HepG2 (cell line): ENCODE data around the gene ICE2. TPM values are rescaled to one million over a fixed set of nuclear protein-coding genes. Genes with fewer than 3 reads are reported as not detected.
A peak's percentile ranks its signal among the peaks of the same experiment; 100 is the strongest.
"Not testable (repeated sequence)": the region's sequence is repeated elsewhere in the genome, so short reads cannot be mapped to it uniquely, and the experiment has no call there.

Experiments used
- ATAC-seq: fragments of 200-7000 bp; cut with Tn5 transposase; 3 replicates; pipeline ENCODE4 v1.9.1; 2020; ENCODE audit warnings: mild to moderate bottlenecking, moderate library complexity
- BruUV-seq: library from RNA; stranded (reverse); fragments of 400-500 nt; replicated peaks from 2 replicates; lab custom pipeline; 2021; lab: Mats Ljungman, UMichigan
- CTCF ChIA-PET: fragments of 300-600 bp; formaldehyde crosslinking; extraction: SDS; loops from one replicate; lab custom pipeline; 2021; ENCODE audit warnings: low total read pairs, inconsistent platforms, low intra/inter-chr PET ratio; lab: Yijun Ruan, JAX
- POLR2A ChIA-PET: fragments of 350-600 bp; sonication (Branson Sonifier 250); formaldehyde crosslinking; loops from one replicate; lab custom pipeline; 2020; ENCODE audit warnings: antibody characterized with exemption, inconsistent platforms; lab: Yijun Ruan, JAX
- DNase-seq: peaks from one replicate; pipeline ENCODE4 v3.0.0-alpha.2; 2015; ENCODE audit warnings: low spot score
- FAIRE-seq: peaks from 3 replicates; lab custom pipeline; 2011; peaks lifted over from hg19 to GRCh38; lab: Jason Lieb, UNC
- H2AFZ ChIP-seq: one replicate; pipeline ENCODE4 v1.6.1; 2011; ENCODE audit warnings: low read length, inconsistent platforms
- H3K27ac ChIP-seq: fragments of 300-600 bp; 3 replicates; pipeline ENCODE4 v1.8.0; 2011; ENCODE audit warnings: mixed run types, mild to moderate bottlenecking, mixed read lengths, low read length, inconsistent platforms; ENCODE audit not compliant: insufficient read depth; ENCODE audit errors: extremely low read length
- H3K27me3 ChIP-seq, 2 experiments: fragments of 200-600 bp in 1 of 2; 2 replicates in 1 of 2; 3 replicates in 1 of 2; pipeline versions ENCODE4 v1.6.0 to v1.8.0; 2011; ENCODE audit warnings: low read length in 2 of 2, mild to moderate bottlenecking in 2 of 2, moderate library complexity in 2 of 2, inconsistent platforms in 1 of 2; ENCODE audit not compliant: insufficient read depth in 2 of 2, control insufficient read depth in 1 of 2
- H3K36me3 ChIP-seq, 2 experiments: fragments of 200-600 bp in 1 of 2; replicated peaks in 1 of 2; 2 replicates in 1 of 2; 3 replicates in 1 of 2; pipeline versions ENCODE4 v1.5.1 to v1.8.0; 2011; ENCODE audit warnings: low read length in 2 of 2, inconsistent platforms in 1 of 2; ENCODE audit not compliant: insufficient read depth in 2 of 2, control insufficient read depth in 1 of 2
- H3K4me1 ChIP-seq: 2 replicates; pipeline ENCODE4 v1.5.1; 2012; ENCODE audit warnings: low read length, inconsistent platforms; ENCODE audit not compliant: insufficient read depth
- H3K4me2 ChIP-seq: 2 replicates; pipeline ENCODE4 v1.6.0; 2011; ENCODE audit warnings: low read depth, low read length, inconsistent platforms
- H3K4me3 ChIP-seq, 3 experiments: fragments of 200-600 bp in 1 of 3; sonication (generic), shearing (Covaris generic) in 1 of 3; replicated peaks in 1 of 3; 2 replicates each; pipeline ENCODE4 v1.5.1; 2011 to 2016; ENCODE audit warnings: low read length in 3 of 3, inconsistent platforms in 2 of 3, low read depth in 2 of 3, mild to moderate bottlenecking in 2 of 3, control low read depth in 1 of 3, mixed read lengths in 1 of 3; ENCODE audit not compliant: insufficient read depth in 1 of 3
- H3K79me2 ChIP-seq: one replicate; pipeline ENCODE4 v1.6.1; 2011; ENCODE audit warnings: low read length, inconsistent platforms; ENCODE audit not compliant: insufficient read depth
- H3K9ac ChIP-seq: 2 replicates; pipeline ENCODE4 v1.6.0; 2011; ENCODE audit warnings: mild to moderate bottlenecking, low read depth, low read length, inconsistent platforms; ENCODE audit not compliant: insufficient read depth
- H3K9me3 ChIP-seq: 2 replicates; pipeline ENCODE4 v1.5.1; 2012; ENCODE audit warnings: mild to moderate bottlenecking, low read length
- H4K20me1 ChIP-seq: 2 replicates; pipeline ENCODE4 v1.6.0; 2011; ENCODE audit warnings: inconsistent platforms, mild to moderate bottlenecking, low read length, moderate library complexity; ENCODE audit not compliant: insufficient read depth
- KDM4B ChIP-seq: sonication (generic); formaldehyde crosslinking; IDR thresholded peaks from 2 replicates; pipeline ENCODE4 v1.4.0; 2020; ENCODE audit warnings: missing genetic modification reagents
- MAFF ChIP-seq: IDR thresholded peaks from 2 replicates; pipeline ENCODE4 v1.6.1; 2011; ENCODE audit warnings: low read depth, low read length, improper control_type of control experiment
- MAFG ChIP-seq: sonication (generic); formaldehyde crosslinking; IDR thresholded peaks from 2 replicates; pipeline ENCODE4 v1.5.1; 2020; ENCODE audit warnings: mild to moderate bottlenecking, missing genetic modification reagents
- MAFK ChIP-seq, 2 experiments: IDR thresholded peaks in 1 of 2; conservative IDR thresholded peaks in 1 of 2; 2 replicates each; pipeline ENCODE4 v1.6.1; 2011; ENCODE audit warnings: improper control_type of control experiment in 2 of 2, low read length in 2 of 2
- ZNF331 ChIP-seq: sonication (generic); formaldehyde crosslinking; IDR thresholded peaks from 2 replicates; pipeline ENCODE4 v1.4.0; 2020; ENCODE audit warnings: missing genetic modification reagents
- ZNF34 ChIP-seq: sonication (generic); formaldehyde crosslinking; IDR thresholded peaks from 2 replicates; pipeline ENCODE4 v1.4.0; 2020; ENCODE audit warnings: mild to moderate bottlenecking, missing genetic modification reagents, borderline replicate concordance
- ZNF557 ChIP-seq: sonication (generic); formaldehyde crosslinking; IDR thresholded peaks from 2 replicates; pipeline ENCODE4 v1.4.0; 2020; ENCODE audit warnings: missing genetic modification reagents
- ZNF775 ChIP-seq: sonication (generic); formaldehyde crosslinking; IDR thresholded peaks from 2 replicates; pipeline ENCODE4 v1.4.0; 2020; ENCODE audit warnings: missing genetic modification reagents, mild to moderate bottlenecking, moderate library complexity, borderline replicate concordance
- WGBS: methylation state at CpG from one replicate; pipeline ENCODE4 v1.1.6; 2017; ENCODE audit warnings: low lambda C conversion rate; 5-methylcytosine and 5-hydroxymethylcytosine counted together
- in situ Hi-C: cut with HindIII; loops from 2 replicates; pipeline ENCODE4 v1.10.0; 2017; ENCODE audit warnings: low pct_unique_long_range_greater_than_20kb; ENCODE audit not compliant: extremely low pct_ligation_motif_present
- intact Hi-C: fragments of 100-400 bp; cut with micrococcal nuclease; formaldehyde crosslinking; loops from one replicate; pipeline ENCODE4 v1.10.0; 2022; ENCODE audit not compliant: unreplicated experiment
- polyA plus RNA-seq, 8 experiments: library from polyadenylated mRNA; depleted of rRNA in 3 of 8; stranded (reverse) in 7 of 8; unstranded in 1 of 8; fragments of >200 nt; fragmentation: Illumina TruSeq in 4 of 8; extraction: Trizol in 4 of 8; gene quantifications; 2 replicates each; pipeline versions ENCODE4 v1.2.1 to v1.2.3, GENCODE V29; 2011 to 2016; ENCODE audit warnings: low read depth in 4 of 8, missing spikeins in 1 of 8, mixed read lengths in 1 of 8; ENCODE audit not compliant: insufficient read depth in 1 of 8
- total RNA-seq, 5 experiments: library from RNA; depleted of rRNA; stranded (reverse); fragments of >200 nt; fragmentation: Illumina TruSeq; extraction: Trizol; gene quantifications; 2 replicates each; pipeline ENCODE4 v1.2.3, GENCODE V29; 2016; ENCODE audit warnings: low read depth in 1 of 5
- TF ChIP-seq, protein P1 (sequence below): sonication (generic); formaldehyde crosslinking; IDR thresholded peaks from 2 replicates; pipeline ENCODE4 v1.4.0; 2020; ENCODE audit warnings: low read depth, mild to moderate bottlenecking, missing genetic modification reagents
- TF ChIP-seq, protein P2 (sequence below): IDR thresholded peaks from 2 replicates; pipeline ENCODE4 v1.6.1; 2016; ENCODE audit warnings: missing genetic modification reagents, missing compliant biosample characterization

The ICE2 gene
- total and polyA plus RNA-seq, 2 of the 13 experiments (the other 11 are each of a cell fraction or from before 2014, with no cell fraction given), result 24.8 to 26.4 TPM

GRCh38 chr15:60405399-60405798, 73.5 kb downstream of the ICE2 start:
- Histone ChIP-seq H3K79me2 (peaks cover 15% of the 10 kb centered on the region), H3K36me3 (no peaks in the 10 kb centered on the region), H3K27me3 (no peaks in the 10 kb centered on the region; a peak in 1 of 5 replicates), H3K4me3 (no peak overlapping the region), H2AFZ (no peak overlapping the region), H3K4me1 (peaks cover 83% of the 10 kb centered on the region), H3K4me2 (no peak overlapping the region), H3K9me3 (no peaks in the 10 kb centered on the region), H4K20me1 (no peaks in the 10 kb centered on the region), H3K27ac (no peak overlapping the region), H3K9ac (no peak overlapping the region)
- TF ChIP-seq MAFF (peak; percentile 55), ZNF775 (CRISPR knock-in tag) (no peak), ZNF557 (no peak), ZNF34 (no peak), ZNF331 (CRISPR knock-in tag) (no peak), MAFK (conservative IDR thresholded peaks at IDR 0.05 in 1 of 2, IDR thresholded peaks at IDR 0.05 in 1 of 2; ENCODE audit: low read length in 2 of 2) (peak; percentile 33 to 68; a peak in 3 of 4 replicates), MAFG (CRISPR knock-in tag) (no peak), KDM4B (CRISPR knock-in tag) (no peak)
- TF ChIP-seq, protein P1, sequence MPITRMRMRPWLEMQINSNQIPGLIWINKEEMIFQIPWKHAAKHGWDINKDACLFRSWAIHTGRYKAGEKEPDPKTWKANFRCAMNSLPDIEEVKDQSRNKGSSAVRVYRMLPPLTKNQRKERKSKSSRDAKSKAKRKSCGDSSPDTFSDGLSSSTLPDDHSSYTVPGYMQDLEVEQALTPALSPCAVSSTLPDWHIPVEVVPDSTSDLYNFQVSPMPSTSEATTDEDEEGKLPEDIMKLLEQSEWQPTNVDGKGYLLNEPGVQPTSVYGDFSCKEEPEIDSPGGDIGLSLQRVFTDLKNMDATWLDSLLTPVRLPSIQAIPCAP (CRISPR knock-in tag), result no peak
- TF ChIP-seq, protein P2, sequence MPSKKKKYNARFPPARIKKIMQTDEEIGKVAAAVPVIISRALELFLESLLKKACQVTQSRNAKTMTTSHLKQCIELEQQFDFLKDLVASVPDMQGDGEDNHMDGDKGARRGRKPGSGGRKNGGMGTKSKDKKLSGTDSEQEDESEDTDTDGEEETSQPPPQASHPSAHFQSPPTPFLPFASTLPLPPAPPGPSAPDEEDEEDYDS (CRISPR knock-in tag), result no peak
- no peak for ATAC-seq
- CTCF ChIA-PET, result no interaction called here
- POLR2A ChIA-PET, result interaction anchor here (0.8 kb wide), 1 partner anchor 13 kb away, joined by 3 read pairs; no protein-coding TSS in a partner anchor
- no peak for DNase-seq
- intact Hi-C loops (no loop called here), in situ Hi-C loops (no loop called here)
- FAIRE-seq, result no peak
- WGBS, result 59% methylated on average over 2 of the region's 2 CpGs
- no TSS peak for BruUV-seq

GRCh38 chr15:60404351-60404750, 74.6 kb downstream of the ICE2 start:
- H3K9me3 ChIP-seq, in situ Hi-C loops, H2AFZ ChIP-seq, FAIRE-seq, intact Hi-C loops, H3K27me3 ChIP-seq, H3K27ac ChIP-seq, H3K4me2 ChIP-seq, DNase-seq, BruUV-seq, H4K20me1 ChIP-seq, H3K36me3 ChIP-seq, ATAC-seq, CTCF ChIA-PET, H3K9ac ChIP-seq, H3K4me3 ChIP-seq: not testable (repeated sequence)
- POLR2A ChIA-PET, result interaction anchor here (5.6 kb wide), 1 partner anchor 30 kb away, joined by 59 read pairs; no protein-coding TSS in a partner anchor
- WGBS, result 94% methylated on average over 10 of the region's 12 CpGs
- Histone ChIP-seq H3K4me1 (peaks cover 94% of the 10 kb centered on the region), H3K79me2 (peaks cover 25% of the 10 kb centered on the region)
